Smooth muscle cell (in vitro differentiated cells): ENCODE measurements around the gene EHMT2. TPM values are rescaled to one million over a fixed set of nuclear protein-coding genes. Genes with fewer than 3 reads are reported as not detected.
"Not testable (repeated sequence)": the region's sequence is repeated elsewhere in the genome, so short reads cannot be mapped to it uniquely, and the experiment has no call there.

Source experiments
- DNase-seq: peaks from one replicate; lab custom pipeline; 2025; ENCODE audit not compliant: unreplicated experiment; lab: John Stamatoyannopoulos, UW
- H2AFZ ChIP-seq: fragments of 200-600 bp; sonication (generic); 2 replicates; pipeline ENCODE4 v1.6.0; 2016; ENCODE audit warnings: antibody characterized with exemption, low read depth, mild to moderate bottlenecking
- H3F3A ChIP-seq: fragments of 200-600 bp; sonication (generic); 2 replicates; pipeline ENCODE4 v1.6.0; 2017; ENCODE audit warnings: antibody characterized with exemption, low read depth
- H3K27ac ChIP-seq: fragments of 200-600 bp; sonication (generic); 2 replicates; pipeline ENCODE4 v1.5.1; 2016; ENCODE audit warnings: low read depth, mild to moderate bottlenecking
- H3K27me3 ChIP-seq: fragments of 200-600 bp; sonication (generic); 2 replicates; pipeline ENCODE4 v1.6.1; 2016; ENCODE audit warnings: low read depth, mild to moderate bottlenecking
- H3K36me3 ChIP-seq: fragments of 200-600 bp; sonication (generic); 2 replicates; pipeline ENCODE4 v1.5.1; 2016; ENCODE audit warnings: low read depth
- H3K4me1 ChIP-seq: fragments of 200-600 bp; sonication (generic); 2 replicates; pipeline ENCODE4 v1.5.1; 2016; ENCODE audit warnings: low read depth
- H3K4me2 ChIP-seq: fragments of 200-600 bp; sonication (generic); 2 replicates; pipeline ENCODE4 v1.6.0; 2016; ENCODE audit warnings: mild to moderate bottlenecking
- H3K4me3 ChIP-seq: fragments of 200-600 bp; sonication (generic); 2 replicates; pipeline ENCODE4 v1.5.1; 2016; ENCODE audit warnings: mild to moderate bottlenecking
- H3K79me2 ChIP-seq: fragments of 200-600 bp; sonication (generic); 2 replicates; pipeline ENCODE4 v1.6.0; 2016; ENCODE audit warnings: low read depth, mild to moderate bottlenecking
- H3K9ac ChIP-seq: fragments of 200-600 bp; sonication (generic); 2 replicates; pipeline ENCODE4 v1.6.0; 2016; ENCODE audit warnings: low read depth
- H3K9me3 ChIP-seq: fragments of 200-600 bp; sonication (generic); replicated peaks from 2 replicates; pipeline ENCODE4 v1.5.1; 2016; ENCODE audit warnings: low read depth
- H4K20me1 ChIP-seq: fragments of 200-600 bp; sonication (generic); 2 replicates; pipeline ENCODE4 v1.6.0; 2016; ENCODE audit warnings: low read depth
- CTCF ChIP-seq: fragments of 200-600 bp; sonication (generic); IDR thresholded peaks from 2 replicates; pipeline ENCODE4 v1.5.1; 2017; ENCODE audit warnings: borderline replicate concordance, mild to moderate bottlenecking, antibody characterized with exemption; ENCODE audit not compliant: insufficient read depth, poor library complexity, severe bottlenecking
- WGBS: methylation state at CpG from one replicate; pipeline ENCODE4 v1.1.7; 2016; ENCODE audit warnings: low lambda C conversion rate; 5-methylcytosine and 5-hydroxymethylcytosine counted together
- polyA plus RNA-seq: library from polyadenylated mRNA; unstranded; fragments of >200 nt; fragmentation: Nextera tagmentation; extraction: Ambion mirVana; gene quantifications from 2 replicates; pipeline ENCODE4 v1.2.1, GENCODE V29; 2016
- total RNA-seq: library from RNA; depleted of rRNA; stranded (reverse); fragments of >200 nt; gene quantifications from 2 replicates; pipeline ENCODE4 v1.2.3, GENCODE V29; 2014

EHMT2 gene
- total and polyA plus RNA-seq, 2 experiments from 2014 or later, result 17.6 to 33.9 TPM

DNA sequence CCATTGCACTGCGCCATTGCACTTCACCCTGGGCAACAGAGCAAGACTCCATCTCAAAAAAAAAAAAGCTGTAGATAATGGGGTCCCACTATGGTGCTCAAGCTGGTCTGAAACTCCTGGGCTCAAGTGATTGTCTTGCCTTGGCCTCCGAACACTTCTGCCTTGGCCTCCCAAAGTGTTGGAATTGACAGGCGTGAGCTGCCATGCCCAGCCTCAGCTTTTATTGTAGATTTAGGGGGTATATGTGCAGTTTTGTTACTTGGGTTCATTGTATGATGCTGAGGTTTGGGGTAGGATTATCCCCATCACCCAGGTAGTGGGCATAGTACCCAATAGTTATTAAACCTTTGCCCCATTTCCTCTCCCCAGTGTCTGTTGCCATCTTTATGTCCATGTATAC is 58.5 kb downstream of the EHMT2 start:
- Histone ChIP-seq H3K27me3 (no peaks in the 10 kb centered on the region), H3K27ac (no peak overlapping the region), H3K4me2 (no peak overlapping the region), H3F3A (peaks cover 31% of the 10 kb centered on the region), H3K36me3 (peaks cover 14% of the 10 kb centered on the region), H3K79me2 (peaks cover 37% of the 10 kb centered on the region), H3K9ac (no peak overlapping the region), H3K4me1 (peaks cover 27% of the 10 kb centered on the region), H3K9me3 (no peaks in the 10 kb centered on the region), H3K4me3 (no peak overlapping the region), H2AFZ (no peak overlapping the region), H4K20me1 (peaks cover 44% of the 10 kb centered on the region)
- no peak for DNase-seq
- no peak for TF ChIP-seq CTCF
- 96% methylated on average over 3 of the region's 3 CpGs for WGBS

DNA sequence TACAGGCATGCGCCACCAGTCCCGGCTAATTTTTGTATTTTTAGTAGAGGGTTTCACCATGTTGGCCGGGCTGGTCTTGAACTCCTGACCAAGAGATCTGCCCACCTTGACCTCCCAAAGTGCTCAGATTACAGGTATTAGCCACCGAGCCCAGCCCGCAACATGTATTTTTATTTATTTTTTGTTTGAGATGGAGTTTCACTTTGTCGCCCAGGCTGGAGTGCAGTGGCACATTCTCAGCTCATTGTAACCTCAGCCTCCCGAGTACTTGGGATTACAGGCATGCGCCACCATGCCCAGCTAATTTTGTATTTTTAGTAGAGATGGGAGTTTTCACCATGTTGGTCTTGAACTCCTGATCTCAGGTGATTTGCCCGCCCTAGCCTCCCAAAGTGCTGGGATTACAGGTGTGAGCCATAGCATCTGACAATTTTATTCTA is 59.4 kb downstream of the EHMT2 start:
- not testable (repeated sequence) for H3K9me3 ChIP-seq, H3K27me3 ChIP-seq, H2AFZ ChIP-seq, DNase-seq, H3K9ac ChIP-seq
- Histone ChIP-seq H3F3A (peaks cover 32% of the 10 kb centered on the region), H4K20me1 (peaks cover 44% of the 10 kb centered on the region), H3K4me2 (peak overlapping the region; percentile 96), H3K4me1 (peaks cover 27% of the 10 kb centered on the region), H3K36me3 (peaks cover 14% of the 10 kb centered on the region), H3K79me2 (peaks cover 37% of the 10 kb centered on the region), H3K4me3 (peak overlapping the region; percentile 75), H3K27ac (peak overlapping the region; percentile 98)
- 89% methylated on average over 9 of the region's 9 CpGs for WGBS

GRCh38 chr6:31837369-31838113 is 60.0 kb downstream of the EHMT2 start:
- no peaks in the 10 kb centered on the region for H3K27me3 ChIP-seq
- H3K4me1 ChIP-seq, result peaks cover 27% of the 10 kb centered on the region
- H4K20me1 ChIP-seq, result peaks cover 44% of the 10 kb centered on the region
- peaks cover 37% of the 10 kb centered on the region for H3K79me2 ChIP-seq
- peak overlapping the region; percentile 96 for H3K4me2 ChIP-seq
- peak overlapping the region; percentile 75 for H3K4me3 ChIP-seq
- H2AFZ ChIP-seq, result no peak overlapping the region
- TF ChIP-seq CTCF, result no peak
- WGBS, result 46% methylated on average over 1 of the region's 1 CpG
- H3K9ac ChIP-seq, result no peak overlapping the region
- DNase-seq, result no peak
- peaks cover 14% of the 10 kb centered on the region for H3K36me3 ChIP-seq
- H3K27ac ChIP-seq, result peak overlapping the region; percentile 98
- peaks cover 36% of the 10 kb centered on the region for H3F3A ChIP-seq
- H3K9me3 ChIP-seq, result no peaks in the 10 kb centered on the region

DNA sequence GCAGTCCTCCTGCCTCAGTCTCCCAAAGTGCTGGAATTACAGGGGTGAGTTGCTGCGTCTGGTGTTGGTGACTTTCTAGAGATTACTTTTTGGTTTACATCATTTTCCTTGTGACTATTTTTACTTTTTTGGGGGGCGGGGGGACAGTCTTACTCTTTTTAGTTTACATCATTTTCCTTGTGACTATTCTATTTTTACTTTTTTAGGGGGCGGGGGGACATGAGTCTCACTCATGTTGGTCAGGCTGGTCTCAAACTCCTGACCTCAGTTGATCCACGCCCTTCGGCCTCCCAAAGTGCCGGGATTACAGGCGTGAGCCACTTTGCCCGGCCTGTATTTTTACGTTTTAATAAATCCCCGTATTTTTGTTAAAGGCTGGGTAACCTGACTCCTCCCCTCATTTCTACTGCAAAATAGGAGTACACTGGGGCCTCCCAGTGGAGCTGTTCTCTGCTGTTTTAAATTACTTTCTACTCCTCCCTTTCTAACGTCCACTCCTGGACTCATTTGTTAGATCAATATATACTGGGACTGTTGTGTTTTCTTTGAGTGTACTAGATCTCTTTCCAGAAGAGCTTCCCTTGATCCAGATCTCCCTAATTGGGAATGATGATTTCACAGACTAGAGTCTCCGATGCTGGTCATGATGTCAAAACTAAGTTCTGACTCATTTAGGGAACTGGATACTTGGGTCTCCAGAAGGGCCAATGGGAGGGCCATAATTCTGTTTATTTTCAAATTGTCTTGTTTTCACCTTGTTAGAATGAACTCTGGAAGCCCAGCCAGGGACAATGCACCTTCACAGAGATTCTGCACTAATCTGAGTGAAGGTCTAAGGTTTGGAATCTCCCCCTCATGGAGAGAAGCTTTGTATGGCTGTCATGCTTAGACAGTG is 60.8 kb downstream of the EHMT2 start:
- Histone ChIP-seq H3K4me1 (peaks cover 27% of the 10 kb centered on the region), H4K20me1 (peaks cover 44% of the 10 kb centered on the region), H3F3A (peaks cover 36% of the 10 kb centered on the region), H3K9me3 (no peaks in the 10 kb centered on the region), H3K4me3 (peak overlapping the region; percentile 75), H2AFZ (no peak overlapping the region), H3K9ac (peak overlapping the region; percentile 96), H3K36me3 (peaks cover 14% of the 10 kb centered on the region), H3K4me2 (peak overlapping the region; percentile 96), H3K27me3 (no peaks in the 10 kb centered on the region), H3K27ac (peak overlapping the region; percentile 98), H3K79me2 (peaks cover 39% of the 10 kb centered on the region)
- WGBS, result 16% methylated on average over 12 of the region's 12 CpGs
- no peak for DNase-seq
- TF ChIP-seq CTCF, result no peak
